Gastrocnemius medialis (tissue), 4 donors: ENCODE results near the gene CMPK1.
"Not testable (repeated sequence)": the region's sequence is repeated elsewhere in the genome, so short reads cannot be mapped to it uniquely, and the experiment has no call there.

ENCODE experiments used
- POLR2A ChIP-seq, 2 donors: fragments of 450-650 bp; IDR thresholded peaks; one replicate each; pipeline ENCODE4 v1.6.1; 2017; ENCODE audit warnings: antibody characterized with exemption in 2 of 2, mild to moderate bottlenecking in 2 of 2, moderate library complexity in 2 of 2
- TF ChIP-seq, protein P1 (sequence below), 5 experiments: fragments of 450-650 bp in 3 of 5; fragments of 200-600 bp in 2 of 5; sonication (generic) in 2 of 5; IDR thresholded peaks in 4 of 5; conservative IDR thresholded peaks in 1 of 5; 1 replicate in 4 of 5; 2 replicates in 1 of 5; pipeline ENCODE4 v1.5.1; 2016 to 2019; ENCODE audit warnings: antibody characterized with exemption in 5 of 5, mild to moderate bottlenecking in 3 of 5, moderate library complexity in 3 of 5

DNA sequence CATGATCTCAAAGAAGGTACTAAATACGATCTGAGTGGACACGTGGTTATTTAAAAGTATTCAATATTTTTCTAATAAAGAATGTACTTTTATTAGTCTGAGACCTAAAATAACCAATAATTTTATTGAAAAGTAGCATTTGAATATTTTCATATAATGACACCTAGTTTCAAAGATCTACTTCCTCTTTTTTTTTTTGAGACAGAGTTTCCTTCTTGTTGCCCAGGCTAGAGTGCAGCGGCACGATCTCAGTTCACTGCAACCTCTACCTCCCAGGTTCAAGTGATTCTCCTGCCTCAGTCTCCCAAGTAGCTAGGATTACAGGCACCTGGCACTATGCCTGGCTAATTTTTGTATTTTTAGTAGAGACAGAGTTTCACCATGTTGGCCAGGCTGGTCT, 45.5 kb upstream of the CMPK1 start:
- TF ChIP-seq, protein P1, sequence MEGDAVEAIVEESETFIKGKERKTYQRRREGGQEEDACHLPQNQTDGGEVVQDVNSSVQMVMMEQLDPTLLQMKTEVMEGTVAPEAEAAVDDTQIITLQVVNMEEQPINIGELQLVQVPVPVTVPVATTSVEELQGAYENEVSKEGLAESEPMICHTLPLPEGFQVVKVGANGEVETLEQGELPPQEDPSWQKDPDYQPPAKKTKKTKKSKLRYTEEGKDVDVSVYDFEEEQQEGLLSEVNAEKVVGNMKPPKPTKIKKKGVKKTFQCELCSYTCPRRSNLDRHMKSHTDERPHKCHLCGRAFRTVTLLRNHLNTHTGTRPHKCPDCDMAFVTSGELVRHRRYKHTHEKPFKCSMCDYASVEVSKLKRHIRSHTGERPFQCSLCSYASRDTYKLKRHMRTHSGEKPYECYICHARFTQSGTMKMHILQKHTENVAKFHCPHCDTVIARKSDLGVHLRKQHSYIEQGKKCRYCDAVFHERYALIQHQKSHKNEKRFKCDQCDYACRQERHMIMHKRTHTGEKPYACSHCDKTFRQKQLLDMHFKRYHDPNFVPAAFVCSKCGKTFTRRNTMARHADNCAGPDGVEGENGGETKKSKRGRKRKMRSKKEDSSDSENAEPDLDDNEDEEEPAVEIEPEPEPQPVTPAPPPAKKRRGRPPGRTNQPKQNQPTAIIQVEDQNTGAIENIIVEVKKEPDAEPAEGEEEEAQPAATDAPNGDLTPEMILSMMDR (IDR thresholded peaks at IDR 0.05 in 4 of 5, conservative IDR thresholded peaks at IDR 0.05 in 1 of 5) = not testable (repeated sequence)
- not testable (repeated sequence) for TF ChIP-seq POLR2A (IDR thresholded peaks at IDR 0.05)
